Thoracic aorta (tissue), 2 donors: ENCODE data around the gene CDC42BPA. TPM values are rescaled to one million over a fixed set of nuclear protein-coding genes. Genes with fewer than 3 reads are reported as not detected.
A peak's percentile ranks its signal among the peaks of the same experiment; 100 is the strongest.

ENCODE experiments used
- ATAC-seq: fragments of 150-250 bp; one replicate; pipeline ENCODE4 v1.8.0; 2017; ENCODE audit warnings: low read depth; ENCODE audit not compliant: insufficient number of reproducible peaks, low FRiP score
- DNase-seq: peaks from one replicate; pipeline ENCODE4 v3.0.0-alpha.2; 2020; ENCODE audit warnings: low spot score
- H3K27ac ChIP-seq, 2 donors: fragments of 200-600 bp; sonication (generic); 1 replicate in 1 of 2; 2 replicates in 1 of 2; pipeline ENCODE4 v1.5.1; 2016; ENCODE audit warnings: mild to moderate bottlenecking in 2 of 2, moderate library complexity in 2 of 2
- H3K27me3 ChIP-seq: fragments of 200-600 bp; sonication (generic); replicated peaks from 2 replicates; pipeline ENCODE4 v1.6.0; 2016; ENCODE audit warnings: mild to moderate bottlenecking; ENCODE audit not compliant: insufficient read depth
- H3K36me3 ChIP-seq: fragments of 200-600 bp; sonication (generic); one replicate; pipeline ENCODE4 v1.5.1; 2016
- H3K4me1 ChIP-seq, 2 donors: fragments of 200-600 bp; sonication (generic); 1 replicate in 1 of 2; 2 replicates in 1 of 2; pipeline versions ENCODE4 v1.5.1 to v1.6.0; 2016; ENCODE audit warnings: low read depth in 2 of 2, mild to moderate bottlenecking in 1 of 2; ENCODE audit not compliant: control insufficient read depth in 1 of 2
- H3K4me3 ChIP-seq: fragments of 200-600 bp; sonication (generic); 2 replicates; pipeline ENCODE4 v1.5.1; 2016; ENCODE audit warnings: mild to moderate bottlenecking
- H3K9me3 ChIP-seq: fragments of 200-600 bp; sonication (generic); 2 replicates; pipeline ENCODE4 v1.5.1; 2016
- total RNA-seq, 2 donors: library from RNA; depleted of rRNA; stranded (reverse); fragments of >200 nt; gene quantifications; one replicate each; pipeline versions ENCODE4 v1.1.0 to v1.2.3, GENCODE V29; 2016
- TF ChIP-seq, protein P1 (sequence below): fragments of 200-600 bp; sonication (generic); IDR thresholded peaks from one replicate; pipeline ENCODE4 v1.5.1; 2019; ENCODE audit warnings: antibody characterized with exemption

Gene CDC42BPA
- total RNA-seq, 2 donors from 2014 or later = 62.4 to 89.7 TPM

GRCh38 chr1:226943927-226944326 is 374.4 kb downstream of the CDC42BPA start:
- TF ChIP-seq, protein P1, sequence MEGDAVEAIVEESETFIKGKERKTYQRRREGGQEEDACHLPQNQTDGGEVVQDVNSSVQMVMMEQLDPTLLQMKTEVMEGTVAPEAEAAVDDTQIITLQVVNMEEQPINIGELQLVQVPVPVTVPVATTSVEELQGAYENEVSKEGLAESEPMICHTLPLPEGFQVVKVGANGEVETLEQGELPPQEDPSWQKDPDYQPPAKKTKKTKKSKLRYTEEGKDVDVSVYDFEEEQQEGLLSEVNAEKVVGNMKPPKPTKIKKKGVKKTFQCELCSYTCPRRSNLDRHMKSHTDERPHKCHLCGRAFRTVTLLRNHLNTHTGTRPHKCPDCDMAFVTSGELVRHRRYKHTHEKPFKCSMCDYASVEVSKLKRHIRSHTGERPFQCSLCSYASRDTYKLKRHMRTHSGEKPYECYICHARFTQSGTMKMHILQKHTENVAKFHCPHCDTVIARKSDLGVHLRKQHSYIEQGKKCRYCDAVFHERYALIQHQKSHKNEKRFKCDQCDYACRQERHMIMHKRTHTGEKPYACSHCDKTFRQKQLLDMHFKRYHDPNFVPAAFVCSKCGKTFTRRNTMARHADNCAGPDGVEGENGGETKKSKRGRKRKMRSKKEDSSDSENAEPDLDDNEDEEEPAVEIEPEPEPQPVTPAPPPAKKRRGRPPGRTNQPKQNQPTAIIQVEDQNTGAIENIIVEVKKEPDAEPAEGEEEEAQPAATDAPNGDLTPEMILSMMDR = no peak
- no peak overlapping the region for H3K4me3 ChIP-seq
- no peak for DNase-seq
- no peaks in the 10 kb centered on the region for H3K9me3 ChIP-seq
- H3K27me3 ChIP-seq = no peaks in the 10 kb centered on the region
- no peak overlapping the region for H3K27ac ChIP-seq
- peaks cover 12 to 13% of the 10 kb centered on the region in 2 donors for H3K4me1 ChIP-seq
- H3K36me3 ChIP-seq = no peaks in the 10 kb centered on the region
- ATAC-seq = no peak

DNA sequence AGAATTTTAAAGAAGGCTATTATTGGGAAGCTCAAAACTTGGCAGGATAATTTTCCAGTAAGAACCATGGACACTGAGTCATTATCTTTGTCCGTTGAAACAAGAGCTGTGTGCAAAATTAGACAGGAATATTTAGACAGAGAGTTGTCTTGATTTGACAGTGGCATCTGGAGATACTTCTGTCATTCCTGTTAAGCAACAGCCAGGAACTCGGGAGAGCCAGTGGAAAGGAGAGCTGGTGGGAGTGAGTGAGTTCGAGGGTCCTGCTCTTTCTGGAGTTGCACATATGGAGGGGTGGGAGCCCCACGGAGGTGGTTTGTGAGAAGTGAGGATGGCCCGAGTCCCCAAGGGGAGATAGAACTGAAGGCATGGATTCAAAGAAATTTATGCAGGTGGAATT is 375.1 kb downstream of the CDC42BPA start:
- TF ChIP-seq, protein P1 = no peak
- DNase-seq (no peak), ATAC-seq (no peak)
- H3K4me1 ChIP-seq = peaks cover 19 to 21% of the 10 kb centered on the region in 2 donors
- H3K9me3 ChIP-seq = no peaks in the 10 kb centered on the region
- no peak overlapping the region for H3K27ac ChIP-seq
- H3K27me3 ChIP-seq = no peaks in the 10 kb centered on the region
- H3K36me3 ChIP-seq = no peaks in the 10 kb centered on the region
- no peak overlapping the region for H3K4me3 ChIP-seq

DNA sequence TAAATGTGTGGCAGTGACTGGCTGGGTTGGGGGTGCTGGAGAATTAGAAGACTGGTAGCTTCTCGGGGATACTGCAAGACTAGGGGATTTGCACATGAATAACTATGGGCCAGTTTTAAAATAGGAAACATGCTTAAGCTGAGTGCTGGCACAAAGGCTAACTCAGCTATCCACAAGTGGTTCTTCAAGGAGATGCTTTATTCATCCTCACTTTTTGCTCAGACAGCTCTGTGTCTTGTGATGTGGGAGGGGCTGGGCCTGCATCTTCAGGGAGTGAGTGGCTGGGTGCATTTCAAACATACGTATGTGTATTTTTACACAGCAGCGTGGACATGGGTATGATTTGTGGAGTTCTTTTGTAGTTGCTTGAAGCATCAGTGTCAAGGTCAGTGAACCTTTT is 375.9 kb downstream of the CDC42BPA start:
- no peaks in the 10 kb centered on the region for H3K9me3 ChIP-seq
- H3K36me3 ChIP-seq = no peaks in the 10 kb centered on the region
- no peak overlapping the region for H3K27ac ChIP-seq
- TF ChIP-seq, protein P1 = no peak
- peaks cover 19 to 23% of the 10 kb centered on the region in 2 donors for H3K4me1 ChIP-seq
- ATAC-seq (no peak), DNase-seq (no peak)
- H3K27me3 ChIP-seq = no peaks in the 10 kb centered on the region
- no peak overlapping the region for H3K4me3 ChIP-seq

- Histone ChIP-seq H3K36me3 (no peaks in the 10 kb centered on the region), H3K4me3 (peak overlapping the region; percentile 96), H3K4me1 (peaks cover 19 to 23% of the 10 kb centered on the region in 2 donors), H3K9me3 (no peaks in the 10 kb centered on the region), H3K27ac (no peak overlapping the region), H3K27me3 (no peaks in the 10 kb centered on the region)
- ATAC-seq = no peak
- DNase-seq = no peak
- TF ChIP-seq, protein P1 = no peak
Observed at GRCh38 chr1:226940806-226941067, 377.6 kb downstream of the CDC42BPA start.

DNA sequence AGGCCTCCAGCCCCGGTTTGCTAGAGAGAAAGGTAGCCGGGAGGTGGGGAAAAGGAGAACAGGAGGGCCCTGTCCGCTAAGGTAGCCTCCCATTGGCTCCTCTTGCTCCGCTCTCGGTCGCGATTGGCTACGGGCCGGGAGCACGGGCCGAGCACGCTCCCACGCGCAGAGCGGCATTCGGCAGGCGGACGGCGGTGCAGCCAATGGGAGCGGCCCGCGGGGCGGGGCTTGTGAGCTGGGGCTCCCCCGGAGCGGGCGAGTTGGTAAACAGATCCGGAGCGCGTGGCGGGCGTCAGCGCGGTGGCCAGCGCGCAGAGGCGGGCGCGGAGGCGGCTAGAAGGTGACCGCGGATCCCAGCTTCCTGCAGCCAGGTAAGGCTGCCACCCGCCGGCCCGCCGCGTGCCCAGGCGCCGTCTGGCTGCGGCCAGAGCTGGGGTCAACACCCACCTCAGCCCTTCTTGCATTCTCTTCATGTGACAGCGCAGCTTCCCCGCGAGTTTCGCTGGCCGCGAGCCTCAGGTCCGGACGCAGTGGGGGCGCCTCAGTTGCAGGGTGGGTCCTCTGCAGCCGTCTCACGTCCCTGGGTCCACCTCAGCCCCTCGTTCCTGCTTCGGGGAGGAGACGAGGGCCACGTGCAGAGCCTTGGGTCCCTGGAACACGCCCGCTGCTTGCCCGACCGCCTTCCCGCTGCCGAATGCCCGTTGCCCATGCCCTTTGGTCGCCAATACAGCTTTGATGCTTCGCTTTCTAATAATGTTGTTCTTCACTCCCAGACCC is 378.1 kb downstream of the CDC42BPA start, which contains the start of gene COQ8A:
Gene COQ8A, plus strand, starts transcription at position 266 of the 777 bp plus-strand sequence. CDS start 21,092 bp downstream, outside the sequence.
- ATAC-seq = peak; percentile 93
- DNase-seq = peak; percentile 93
- H3K9me3 ChIP-seq = no peaks in the 10 kb centered on the region
- H3K4me1 ChIP-seq = peaks cover 19 to 23% of the 10 kb centered on the region in 2 donors
- H3K36me3 ChIP-seq = no peaks in the 10 kb centered on the region
- peak within 1 kb of the TSS; percentile 96 for H3K4me3 ChIP-seq
- TF ChIP-seq, protein P1 = no peak
- H3K27me3 ChIP-seq = no peaks in the 10 kb centered on the region
- peak within 1 kb of the TSS; percentile 98 to 99 for H3K27ac ChIP-seq

Other genes with a start within 250 kb of the CDC42BPA start
- 10 to 100 TPM in 1 of 2 donors, 1 to 10 TPM in 1; 7.1 to 10.6 TPM for gene ZNF678, start 245.1 kb upstream of the CDC42BPA start, total RNA-seq